ENCODE measurements around the gene DUS1L.

The DUS1L gene

DNA sequence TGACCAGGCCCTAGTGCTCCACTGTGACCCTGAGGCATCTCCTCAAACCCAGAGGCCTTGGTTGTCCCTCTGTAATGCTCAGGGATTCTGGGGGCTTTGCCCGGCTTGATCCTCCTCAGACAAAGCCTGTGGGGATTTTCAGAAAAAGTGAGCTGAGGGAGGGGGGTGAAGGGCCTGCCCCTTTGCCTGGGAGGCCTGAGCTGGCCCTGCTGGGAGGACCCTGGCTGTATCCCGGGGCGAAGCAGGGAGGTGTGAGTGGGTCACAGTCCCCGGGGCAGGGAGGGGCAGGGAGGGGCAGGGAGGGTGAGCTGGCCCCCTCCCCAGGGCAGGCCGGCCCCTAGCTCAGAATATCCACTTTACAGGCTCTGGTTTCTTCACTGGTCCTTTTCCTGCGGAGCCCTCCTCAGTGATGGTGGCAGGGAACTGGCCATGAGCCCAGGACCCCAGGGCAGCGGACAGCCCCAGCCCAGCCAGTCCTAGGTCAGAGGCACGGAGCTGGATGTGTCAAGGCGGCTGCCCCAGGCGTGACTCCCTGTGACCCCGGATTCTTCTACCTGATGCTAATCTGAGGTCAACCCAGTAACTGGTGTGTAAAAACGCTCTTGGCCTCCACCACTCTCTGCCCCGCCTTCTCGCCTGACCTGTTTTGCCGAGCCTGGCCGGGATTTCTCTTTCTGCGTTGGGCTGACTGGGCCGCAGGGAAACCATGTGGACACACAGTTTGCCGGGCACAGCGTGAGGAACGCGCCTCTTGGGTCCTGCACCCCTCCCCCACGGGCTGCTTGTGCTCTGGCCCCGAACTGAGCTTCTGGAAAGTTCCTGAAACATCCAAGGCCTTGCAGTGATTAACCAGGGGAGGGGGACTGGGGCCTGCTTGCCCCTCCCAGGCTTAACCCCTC, 38.2 kb upstream of the DUS1L start:
- DNase-seq: peak; percentile 95
- H3K9me3 ChIP-seq (ENCODE audit: severe bottlenecking): no peaks in the 10 kb centered on the region
- H3K36me3 ChIP-seq: peaks cover 9% of the 10 kb centered on the region
- TF ChIP-seq, protein P1, sequence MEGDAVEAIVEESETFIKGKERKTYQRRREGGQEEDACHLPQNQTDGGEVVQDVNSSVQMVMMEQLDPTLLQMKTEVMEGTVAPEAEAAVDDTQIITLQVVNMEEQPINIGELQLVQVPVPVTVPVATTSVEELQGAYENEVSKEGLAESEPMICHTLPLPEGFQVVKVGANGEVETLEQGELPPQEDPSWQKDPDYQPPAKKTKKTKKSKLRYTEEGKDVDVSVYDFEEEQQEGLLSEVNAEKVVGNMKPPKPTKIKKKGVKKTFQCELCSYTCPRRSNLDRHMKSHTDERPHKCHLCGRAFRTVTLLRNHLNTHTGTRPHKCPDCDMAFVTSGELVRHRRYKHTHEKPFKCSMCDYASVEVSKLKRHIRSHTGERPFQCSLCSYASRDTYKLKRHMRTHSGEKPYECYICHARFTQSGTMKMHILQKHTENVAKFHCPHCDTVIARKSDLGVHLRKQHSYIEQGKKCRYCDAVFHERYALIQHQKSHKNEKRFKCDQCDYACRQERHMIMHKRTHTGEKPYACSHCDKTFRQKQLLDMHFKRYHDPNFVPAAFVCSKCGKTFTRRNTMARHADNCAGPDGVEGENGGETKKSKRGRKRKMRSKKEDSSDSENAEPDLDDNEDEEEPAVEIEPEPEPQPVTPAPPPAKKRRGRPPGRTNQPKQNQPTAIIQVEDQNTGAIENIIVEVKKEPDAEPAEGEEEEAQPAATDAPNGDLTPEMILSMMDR (IDR thresholded peaks at IDR 0.05; ENCODE audit: low read depth, low read length): no peak
- no peaks in the 10 kb centered on the region for H3K27me3 ChIP-seq (ENCODE audit: insufficient read depth, low read depth, severe bottlenecking)
- peak overlapping the region; percentile 7 for H3K4me3 ChIP-seq (ENCODE audit: low read depth, low read length)
- H3K27ac ChIP-seq: peak overlapping the region; percentile 84

DNA sequence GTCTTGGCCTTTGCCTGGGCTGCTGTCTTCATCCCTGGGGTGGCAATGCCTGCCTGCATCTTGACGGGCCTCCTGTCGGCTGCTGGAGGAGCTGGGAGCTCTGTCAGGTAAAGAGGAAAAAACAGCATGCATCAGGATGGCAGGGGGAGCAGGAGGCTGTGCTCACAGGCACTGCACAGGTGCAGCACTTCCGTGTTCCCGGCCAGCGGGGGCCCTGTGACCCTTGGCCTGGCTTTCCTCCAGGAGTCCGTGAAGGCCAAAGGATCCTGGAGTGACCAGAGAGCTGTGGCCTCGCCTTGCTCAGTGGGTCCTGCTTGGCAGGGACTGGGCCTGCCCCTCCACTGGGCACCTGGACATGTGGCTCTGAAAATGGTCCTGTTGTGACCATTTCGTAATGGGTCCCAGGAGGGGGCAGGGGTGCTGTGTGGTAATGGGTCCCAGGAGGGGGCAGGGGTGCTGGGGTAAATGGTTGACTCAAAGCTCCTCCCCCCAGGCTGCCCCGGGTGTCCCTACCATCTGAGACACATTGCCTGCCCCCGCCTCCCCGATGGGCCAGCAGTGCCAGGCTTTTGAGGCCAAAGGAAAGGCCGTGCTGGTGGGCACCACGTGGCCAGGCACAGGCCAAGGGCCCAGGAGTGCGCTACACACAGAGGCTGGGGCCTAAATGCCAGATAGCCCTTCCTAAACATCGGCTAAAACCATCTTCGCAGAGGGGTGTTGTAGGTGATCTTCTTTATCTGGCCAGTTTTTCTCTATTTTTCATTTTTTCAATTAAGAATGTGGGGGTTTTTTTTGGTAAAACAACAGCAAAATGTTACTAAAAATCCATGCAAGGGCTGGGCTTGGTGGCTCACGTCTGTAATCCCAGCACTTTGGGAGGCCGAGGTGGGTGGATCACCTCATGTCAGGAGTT, 36.4 kb upstream of the DUS1L start:
- Histone ChIP-seq H3K4me3 (ENCODE audit: low read depth, low read length) (no peak overlapping the region), H3K27ac (peak overlapping the region; percentile 84), H3K9me3 (ENCODE audit: severe bottlenecking) (no peaks in the 10 kb centered on the region), H3K36me3 (peaks cover 12% of the 10 kb centered on the region), H3K27me3 (ENCODE audit: insufficient read depth, low read depth, severe bottlenecking) (no peaks in the 10 kb centered on the region)
- peak; percentile 25 for DNase-seq
- TF ChIP-seq, protein P1 (IDR thresholded peaks at IDR 0.05; ENCODE audit: low read depth, low read length): no peak

DNA sequence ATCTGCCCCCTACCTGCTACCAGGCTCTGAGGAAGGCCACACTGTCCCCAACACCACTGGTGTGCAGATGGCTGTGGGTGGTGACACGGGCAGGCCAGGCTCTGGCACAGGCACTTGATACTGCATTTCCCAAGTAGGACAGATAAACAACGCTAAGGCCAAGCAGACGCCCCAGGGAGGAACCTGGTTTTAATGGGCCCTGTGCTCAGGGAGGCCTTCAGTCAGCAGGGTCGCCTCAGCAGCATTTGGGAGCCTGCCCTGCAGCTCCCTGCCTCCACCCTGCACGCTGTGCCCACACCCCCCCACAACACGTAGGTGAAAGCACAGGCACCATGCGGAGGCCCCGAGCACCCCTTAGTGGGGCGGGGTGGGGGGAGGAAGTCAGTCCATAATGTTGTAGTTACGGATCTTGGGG, 35.7 kb upstream of the DUS1L start:
- peaks cover 2% of the 10 kb centered on the region for H3K9me3 ChIP-seq (ENCODE audit: severe bottlenecking)
- TF ChIP-seq, protein P1 (IDR thresholded peaks at IDR 0.05; ENCODE audit: low read depth, low read length): no peak
- H3K36me3 ChIP-seq: peaks cover 19% of the 10 kb centered on the region
- DNase-seq: peak; percentile 32
- no peaks in the 10 kb centered on the region for H3K27me3 ChIP-seq (ENCODE audit: insufficient read depth, low read depth, severe bottlenecking)
- H3K27ac ChIP-seq: peak overlapping the region; percentile 84
- no peak overlapping the region for H3K4me3 ChIP-seq (ENCODE audit: low read depth, low read length)

DNA sequence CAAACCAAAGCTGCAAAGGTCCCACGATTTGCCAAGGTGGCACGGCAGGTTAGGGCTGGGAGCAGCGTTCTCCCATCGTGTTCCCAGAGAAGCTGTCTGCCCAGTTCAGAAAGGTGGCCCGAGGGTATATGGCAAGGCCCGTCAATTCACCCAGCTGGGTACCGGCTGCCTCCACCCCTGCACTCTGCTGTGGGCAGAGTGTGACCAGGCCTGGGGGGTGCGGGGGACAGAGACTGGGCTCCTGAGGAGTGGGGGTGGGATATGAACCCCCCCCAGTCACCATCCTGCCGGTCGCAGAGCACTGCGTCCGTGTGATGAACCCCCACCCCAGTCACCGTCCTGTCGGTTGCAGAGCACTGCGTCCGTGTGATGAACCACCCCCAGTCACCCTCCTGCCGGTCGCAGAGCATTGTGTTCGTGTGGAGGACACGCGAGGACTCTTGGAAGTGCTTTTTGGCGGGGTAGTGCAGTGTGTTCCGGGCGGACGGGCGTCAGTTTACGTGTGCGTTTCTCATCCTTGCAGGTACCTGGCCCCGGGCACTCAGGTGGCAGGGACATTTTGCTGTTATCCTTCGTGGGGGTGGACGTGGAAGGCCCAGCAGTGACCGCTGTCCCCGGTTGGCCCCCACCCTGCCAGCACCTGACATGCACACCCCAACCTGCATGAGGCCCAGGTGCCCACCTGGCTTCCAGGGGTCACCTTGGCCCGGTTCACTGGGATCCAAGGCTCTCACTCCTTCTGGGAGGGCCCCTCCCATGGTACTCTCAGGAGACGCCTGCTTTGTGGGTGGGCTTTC, 35.1 kb upstream of the DUS1L start:
- Histone ChIP-seq H3K27ac (peak overlapping the region; percentile 96), H3K9me3 (ENCODE audit: severe bottlenecking) (peaks cover 2% of the 10 kb centered on the region), H3K27me3 (ENCODE audit: insufficient read depth, low read depth, severe bottlenecking) (no peaks in the 10 kb centered on the region), H3K36me3 (peaks cover 25% of the 10 kb centered on the region), H3K4me3 (ENCODE audit: low read depth, low read length) (no peak overlapping the region)
- TF ChIP-seq, protein P1 (IDR thresholded peaks at IDR 0.05; ENCODE audit: low read depth, low read length): no peak
- DNase-seq: peak; percentile 26

DNA sequence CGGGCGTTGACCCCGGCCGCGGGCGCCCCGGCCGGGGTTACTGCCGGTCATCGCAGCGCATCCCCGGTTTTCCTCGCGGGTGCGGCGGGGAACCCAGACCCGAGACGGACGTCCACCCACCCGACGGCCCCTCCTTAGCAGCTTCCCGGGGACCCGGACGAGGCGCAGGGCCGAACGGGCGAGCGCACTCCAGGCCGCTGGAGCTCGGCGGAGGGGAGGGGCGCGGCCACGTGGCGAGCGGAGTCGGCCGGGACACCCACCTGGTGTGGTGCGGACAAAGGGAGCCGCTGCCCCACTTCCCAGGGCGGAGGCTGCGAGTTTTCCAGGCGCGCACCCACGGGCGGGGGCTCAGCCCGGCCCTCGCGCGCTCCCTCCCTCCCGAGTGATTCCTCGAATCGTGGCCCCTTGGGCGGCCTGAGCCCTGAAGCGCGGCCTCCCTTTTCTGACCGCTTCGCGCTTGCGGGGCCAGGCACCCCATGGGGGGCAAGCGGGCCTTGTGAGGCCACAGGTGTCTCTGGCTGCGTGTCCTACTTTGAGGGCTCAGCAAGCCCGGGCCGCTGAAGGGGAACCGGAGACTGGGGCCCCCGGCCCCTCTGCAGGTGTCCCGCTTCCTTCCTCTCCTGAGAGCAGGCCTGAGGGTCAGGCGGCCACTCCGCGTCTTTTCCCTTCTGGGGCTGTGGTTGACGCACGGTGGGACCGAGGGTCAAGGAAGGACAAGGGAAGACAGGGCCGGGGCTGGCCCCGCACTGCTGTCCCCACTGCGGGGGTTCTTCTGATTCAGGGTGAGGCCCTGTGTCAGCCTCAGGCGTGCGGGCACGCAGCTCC, 33.5 kb upstream of the DUS1L start:
- H3K27me3 ChIP-seq (ENCODE audit: insufficient read depth, low read depth, severe bottlenecking): no peaks in the 10 kb centered on the region
- H3K9me3 ChIP-seq (ENCODE audit: severe bottlenecking): peaks cover 2% of the 10 kb centered on the region
- TF ChIP-seq, protein P1 (IDR thresholded peaks at IDR 0.05; ENCODE audit: low read depth, low read length): no peak
- H3K27ac ChIP-seq: peak overlapping the region; percentile 96
- peak; percentile 76 for DNase-seq
- peaks cover 39% of the 10 kb centered on the region for H3K36me3 ChIP-seq
- H3K4me3 ChIP-seq (ENCODE audit: low read depth, low read length): peak overlapping the region; percentile 77
